H1 (cell line): Measurements from ENCODE around the gene AHDC1. TPM values are rescaled to one million over a fixed set of nuclear protein-coding genes. Genes with fewer than 3 reads are reported as not detected.

ENCODE experiments used
- CHD1 ChIP-seq: IDR thresholded peaks from 2 replicates; pipeline ENCODE4 v1.6.1; 2012; ENCODE audit warnings: low read depth, low read length, improper control_type of control experiment
- CHD7 ChIP-seq: fragments of 300-600 bp; sonication (generic); IDR thresholded peaks from 2 replicates; pipeline ENCODE4 v1.7.1; 2012; ENCODE audit warnings: low read length, moderate library complexity, mild to moderate bottlenecking, inconsistent platforms; ENCODE audit not compliant: insufficient replicate concordance
- KDM1A ChIP-seq: fragments of 200-600, 300-600 bp; sonication (generic); IDR thresholded peaks from 2 replicates; pipeline ENCODE4 v1.7.1; 2016; ENCODE audit warnings: mild to moderate bottlenecking, low read length, borderline replicate concordance
- NANOG ChIP-seq: IDR thresholded peaks from 2 replicates; pipeline ENCODE4 v1.6.1; 2011; ENCODE audit warnings: low read length, low read depth, mild to moderate bottlenecking, inconsistent platforms; ENCODE audit not compliant: insufficient read depth, poor library complexity, severe bottlenecking
- RBBP5 ChIP-seq: IDR thresholded peaks from 2 replicates; pipeline ENCODE4 v1.7.1; 2012; ENCODE audit warnings: low read depth, mild to moderate bottlenecking, inconsistent platforms, low read length, moderate library complexity, borderline replicate concordance
- TAF7 ChIP-seq: optimal IDR thresholded peaks from 2 replicates; pipeline ENCODE3; 2011; ENCODE audit warnings: low read depth, mild to moderate bottlenecking, inconsistent platforms, low read length, moderate library complexity, borderline replicate concordance
- TEAD4 ChIP-seq: IDR thresholded peaks from 2 replicates; pipeline ENCODE4 v1.6.1; 2012; ENCODE audit warnings: low read depth, low read length, inconsistent platforms, mixed read lengths
- polyA plus RNA-seq, 7 experiments: library from polyadenylated mRNA; depleted of rRNA in 3 of 7; stranded (reverse) in 5 of 7; unstranded in 2 of 7; fragments of >200 nt in 5 of 7; fragments of 200-250 nt in 2 of 7; gene quantifications; 1 replicate in 5 of 7; 2 replicates in 1 of 7; 4 replicates in 1 of 7; pipeline versions ENCODE4 v1.2.1 to v1.2.3, GENCODE V29; 2011 to 2013; ENCODE audit warnings: missing spikeins in 2 of 7, mixed read lengths in 2 of 7
- total RNA-seq: library from RNA; stranded (reverse); fragmentation: NEBNext Ultra II Directional; extraction: Animal tissue kit (Norgen Biotek cat#: 25700); gene quantifications from 2 replicates; pipeline ENCODE4 v1.2.1, GENCODE V29; 2021

AHDC1 gene
- total and polyA plus RNA-seq, 2 of the 8 experiments (the other 6 are each of a cell fraction or from before 2014, with no cell fraction given) = 4.4 to 35.1 TPM

- TF ChIP-seq CHD7 (no peak), TAF7 (no peak), TEAD4 (no peak), KDM1A (no peak), RBBP5 (0 out of 2 replicates have a peak, but pooled peaks have one; percentile 29), NANOG (no peak), CHD1 (no peak)
These were observed 2.8 kb upstream of the AHDC1 start (continued) for GRCh38 chr1:27606708-27607238.
